SH-SY5Y (cell line): ENCODE results near the gene CERCAM.

Source experiments
- GATA2 ChIP-seq: IDR thresholded peaks from 2 replicates; pipeline ENCODE4 v1.6.1; 2011; ENCODE audit warnings: mild to moderate bottlenecking, low read depth, low read length
- GATA3 ChIP-seq: IDR thresholded peaks from 2 replicates; pipeline ENCODE4 v1.6.1; 2011; ENCODE audit warnings: low read depth, mild to moderate bottlenecking, low read length, moderate library complexity

GRCh38 chr9:128428644-128429512 lies 8.2 kb downstream of the CERCAM start:
- TF ChIP-seq GATA2 (no peak), GATA3 (no peak)
